Fibroblast of skin of scalp (primary cell): ENCODE measurements around the gene ZBTB20.
"Not testable (repeated sequence)": the region's sequence is repeated elsewhere in the genome, so short reads cannot be mapped to it uniquely, and the experiment has no call there.

Source experiments
- DNase-seq: peaks from one replicate; pipeline ENCODE4 v3.0.0-alpha.2; 2013

ZBTB20 gene

DNA sequence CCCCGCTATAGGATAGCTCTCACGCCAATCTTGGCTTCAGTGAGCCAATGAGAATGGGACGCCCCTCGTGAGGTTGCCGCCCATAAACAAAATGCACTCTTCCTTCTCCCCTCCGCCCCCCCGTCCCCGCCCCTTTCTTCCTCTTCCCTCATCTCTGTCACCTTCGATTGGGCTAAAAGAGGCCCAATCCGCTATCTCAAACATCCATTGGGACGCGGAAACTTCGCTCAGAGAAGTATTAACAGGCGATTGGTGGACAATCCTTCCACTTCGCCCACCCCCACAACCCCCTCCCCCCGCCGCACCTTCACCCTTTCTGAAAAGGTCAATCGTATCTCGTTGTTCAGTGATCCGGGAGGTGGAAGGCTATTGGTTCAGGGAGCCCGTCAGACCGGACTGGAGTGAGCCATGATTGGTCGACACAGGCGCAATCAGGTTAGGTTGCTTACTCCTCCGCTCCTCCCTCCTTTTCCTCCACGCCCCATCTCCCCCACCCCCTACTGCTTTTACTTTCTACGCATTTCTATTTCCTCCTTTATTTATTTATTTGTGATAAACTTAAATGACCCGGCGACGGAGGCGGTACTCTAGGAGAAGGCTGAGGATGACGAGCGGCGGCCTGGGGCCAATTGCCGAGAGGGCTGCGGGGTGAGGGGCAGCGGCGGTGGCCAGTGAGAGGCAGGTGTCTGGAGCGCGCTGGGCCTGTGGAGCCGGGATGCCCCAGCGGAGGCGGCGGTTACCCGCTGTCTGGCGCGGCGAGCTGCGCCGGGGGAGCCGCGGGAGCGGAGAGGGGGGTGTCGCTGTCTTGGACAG lies 447 bp upstream of the ZBTB20 start:
- peak; percentile 100 for DNase-seq

DNA sequence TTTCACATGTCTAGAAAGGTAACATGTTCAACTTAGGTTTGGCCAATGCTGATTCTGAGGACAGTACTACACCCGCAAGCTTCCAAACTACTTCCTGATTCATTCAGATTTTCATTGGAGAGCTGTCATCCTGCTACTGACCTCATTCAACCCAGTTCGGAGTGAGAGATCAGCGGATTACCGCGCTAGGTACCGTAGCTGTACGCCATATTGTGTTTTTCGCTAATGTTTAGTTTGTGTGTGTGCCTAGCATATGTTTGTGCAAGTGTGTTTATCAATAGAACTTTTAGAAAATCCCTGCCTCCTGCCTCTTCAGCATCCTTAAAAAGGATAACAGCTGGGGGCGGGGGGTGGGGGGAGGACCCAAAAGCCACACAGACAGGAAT lies 1.1 kb downstream of the ZBTB20 start:
- DNase-seq: peak; percentile 72

DNA sequence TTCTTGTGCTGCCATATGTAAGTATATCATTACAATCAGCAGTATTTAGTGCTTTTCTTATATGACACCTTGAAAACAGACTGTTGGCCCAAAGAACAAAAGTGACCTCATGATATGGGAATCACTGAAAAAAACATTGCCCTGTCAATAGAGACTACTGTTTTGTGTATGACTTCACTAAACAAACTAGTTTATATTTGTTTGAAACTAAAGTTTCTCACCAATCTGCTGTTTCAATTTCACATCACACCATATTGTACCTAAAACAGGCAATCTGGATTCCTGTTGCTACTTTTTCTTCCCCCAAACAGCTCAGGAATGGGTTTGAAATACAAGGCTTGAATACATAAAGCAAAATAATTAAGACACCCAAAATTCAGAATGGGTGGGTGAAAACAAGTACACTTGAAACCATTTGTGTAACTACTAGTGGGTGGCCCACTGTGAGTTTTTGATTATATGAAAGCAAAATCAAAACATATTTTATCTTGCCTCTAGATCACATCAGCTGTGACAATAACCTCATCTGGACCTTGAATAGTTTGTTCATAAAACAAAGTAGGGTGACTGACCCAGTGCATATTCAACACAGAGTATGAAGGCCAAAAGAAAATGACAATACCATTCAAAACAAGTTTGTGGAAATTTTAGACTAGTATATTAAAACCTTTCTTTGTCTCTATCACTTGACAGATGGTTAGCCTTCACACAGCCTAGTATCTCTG lies 5.9 kb downstream of the ZBTB20 start:
- no peak for DNase-seq

DNA sequence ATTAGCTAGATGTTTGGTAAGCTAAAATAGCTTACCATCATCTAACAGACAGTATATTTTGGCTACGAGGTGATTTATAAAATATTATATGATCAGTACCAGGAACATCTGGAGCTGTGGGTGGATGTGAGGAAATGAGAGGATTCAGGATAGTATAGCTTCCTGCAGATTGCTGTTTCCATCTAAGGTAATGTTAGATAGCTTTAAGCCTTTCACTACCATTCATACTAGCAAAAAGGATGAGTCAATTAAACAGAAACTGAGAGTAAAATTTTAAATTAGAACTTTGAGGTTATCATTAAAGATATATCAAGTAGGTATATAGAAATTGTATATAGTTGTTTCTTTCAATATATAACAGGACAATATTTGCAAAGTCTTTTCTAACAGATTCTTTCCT lies 8.0 kb downstream of the ZBTB20 start:
- no peak for DNase-seq

DNA sequence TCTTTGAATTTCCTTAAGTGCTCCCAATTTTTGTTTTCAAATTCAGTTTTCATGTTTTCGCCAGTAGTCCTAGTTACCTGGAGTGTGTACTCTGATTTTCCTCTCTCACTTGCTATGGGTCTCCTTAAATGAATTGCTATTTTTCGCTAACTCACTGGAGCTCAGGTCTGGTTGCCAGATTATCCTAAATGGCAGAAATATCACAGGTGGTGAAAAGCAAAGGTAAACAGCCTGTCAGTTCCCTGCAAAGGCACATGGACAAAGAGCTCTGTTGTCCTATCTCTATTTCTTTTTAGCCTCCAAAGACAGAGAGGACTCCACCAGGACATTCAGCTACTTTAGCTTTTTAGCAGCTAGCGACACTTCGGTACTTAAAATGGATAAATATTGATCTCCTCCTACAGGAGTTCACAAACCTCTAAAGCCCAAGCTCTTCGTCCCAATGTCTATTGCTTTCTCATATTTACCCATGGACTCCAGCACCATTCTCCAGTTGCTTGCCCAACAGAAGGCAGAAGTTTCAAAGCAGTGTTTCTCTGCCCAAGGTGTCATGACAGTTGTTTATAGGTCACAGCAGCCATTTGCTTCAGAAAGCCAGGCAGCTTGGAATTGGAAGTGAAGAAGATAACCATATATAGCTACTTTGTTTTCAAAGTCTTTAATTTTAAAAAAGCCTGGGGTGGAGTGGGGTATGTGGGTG lies 12.3 kb downstream of the ZBTB20 start:
- no peak for DNase-seq

DNA sequence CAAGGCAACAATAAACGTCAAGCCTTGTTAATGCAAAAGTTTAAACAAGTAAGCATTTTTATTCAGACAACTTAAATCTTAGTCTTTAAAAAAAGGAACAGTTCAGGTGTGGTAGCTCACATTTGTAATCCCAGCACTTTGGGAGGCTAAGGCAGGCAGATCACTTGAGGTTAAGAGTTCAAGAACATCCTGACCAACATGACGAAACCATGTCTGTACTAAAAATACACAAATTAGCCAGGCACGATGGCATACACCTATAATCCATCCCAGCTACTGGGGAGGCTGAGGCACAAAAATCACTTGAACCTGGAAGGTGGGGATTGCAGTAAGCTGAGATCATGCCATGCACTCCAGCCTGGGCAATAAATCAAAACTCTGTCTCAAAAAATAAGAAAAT lies 19.9 kb downstream of the ZBTB20 start:
- no peak for DNase-seq

DNA sequence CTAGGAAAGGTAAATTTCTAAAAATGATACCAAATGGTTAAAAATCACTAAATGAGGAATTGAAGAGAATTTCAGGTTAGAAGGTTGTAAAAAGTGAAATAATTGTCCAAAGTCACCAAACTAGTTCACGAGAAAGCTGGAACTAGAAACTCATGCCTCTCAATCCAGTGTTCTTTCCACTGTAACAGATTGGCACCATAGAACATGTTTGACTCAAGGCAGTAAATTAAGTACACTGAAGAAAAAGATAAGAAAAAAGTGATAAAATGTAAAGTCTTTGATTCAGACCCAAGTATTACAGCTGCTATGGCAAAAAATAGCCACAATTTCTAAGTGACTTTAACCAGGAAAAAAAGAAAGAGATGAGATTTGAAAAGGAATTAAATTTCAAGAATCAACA lies 26.5 kb downstream of the ZBTB20 start:
- DNase-seq: no peak

DNA sequence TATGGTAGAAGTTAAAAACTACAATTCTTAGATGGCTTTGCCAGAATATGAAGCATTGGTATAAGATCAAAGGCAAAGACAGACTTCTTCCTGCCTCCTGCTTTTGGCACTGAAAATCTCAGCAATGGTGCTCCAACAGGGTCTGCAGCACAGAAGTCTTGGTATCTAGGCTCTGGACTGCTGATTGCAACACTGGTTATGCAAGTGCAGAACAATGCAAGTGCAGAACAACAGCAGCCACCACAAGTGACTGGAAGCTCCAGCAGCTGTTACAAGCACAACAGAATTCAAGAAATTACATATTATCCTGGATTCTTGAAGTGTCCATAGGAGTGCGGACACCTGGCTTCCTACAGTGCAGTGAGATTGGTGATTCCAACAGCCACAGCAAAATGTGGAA lies 33.7 kb downstream of the ZBTB20 start:
- DNase-seq: peak; percentile 12

DNA sequence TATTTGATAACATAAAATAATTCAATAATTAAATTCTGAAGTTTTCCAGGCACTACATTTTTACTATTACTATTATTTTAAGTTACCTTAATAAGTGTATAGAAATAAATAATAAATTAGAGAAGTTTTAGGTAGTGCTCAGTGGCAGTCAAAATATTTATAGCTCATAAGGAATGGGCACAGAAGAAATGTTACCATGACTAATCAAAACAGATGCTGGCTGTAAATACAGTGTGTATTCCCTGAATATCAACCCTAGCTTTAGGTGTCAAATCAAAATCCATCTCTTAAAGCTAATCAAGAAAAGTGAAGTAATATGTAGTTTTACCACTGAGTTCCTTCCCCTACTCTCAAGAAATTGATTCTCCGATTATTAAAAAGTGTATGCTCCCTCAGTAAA lies 35.5 kb downstream of the ZBTB20 start:
- no peak for DNase-seq

DNA sequence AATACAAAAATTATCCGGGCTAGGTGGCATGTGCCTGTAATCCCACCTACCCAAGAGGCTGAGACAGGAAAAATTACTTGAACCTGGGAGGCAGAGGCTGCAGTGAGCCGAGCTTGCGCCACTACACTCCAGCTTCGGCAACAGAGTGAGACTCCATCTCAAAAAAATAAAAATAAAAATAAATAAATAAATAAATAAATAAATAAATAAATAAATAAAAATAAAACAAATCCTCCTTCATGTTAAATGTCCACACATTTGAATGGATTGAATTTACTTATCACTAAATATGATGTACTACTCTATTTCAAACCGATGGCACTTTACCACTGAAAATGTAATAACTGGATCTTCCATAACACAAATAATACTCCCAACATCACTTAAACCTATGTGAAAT lies 36.3 kb downstream of the ZBTB20 start:
- no peak for DNase-seq

DNA sequence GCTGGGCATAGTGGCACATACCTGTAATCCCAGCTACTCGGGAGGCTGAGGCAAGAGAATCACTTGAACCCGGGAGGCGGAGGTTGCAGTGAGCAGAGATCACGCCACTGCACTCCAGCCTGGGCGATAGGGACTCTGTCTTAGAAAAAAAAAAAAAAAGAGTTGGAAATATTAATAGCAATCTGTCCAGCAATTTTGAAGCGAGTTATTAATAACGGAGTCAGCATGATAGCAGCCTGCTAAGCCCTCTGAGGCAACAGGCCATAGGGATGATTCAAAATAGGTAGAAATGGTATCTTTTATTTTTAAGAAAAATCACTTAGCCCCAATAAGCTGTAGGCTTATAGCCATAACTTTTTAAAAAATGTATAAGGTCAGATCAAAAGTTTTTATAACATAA lies 37.0 kb downstream of the ZBTB20 start:
- DNase-seq: not testable (repeated sequence)

DNA sequence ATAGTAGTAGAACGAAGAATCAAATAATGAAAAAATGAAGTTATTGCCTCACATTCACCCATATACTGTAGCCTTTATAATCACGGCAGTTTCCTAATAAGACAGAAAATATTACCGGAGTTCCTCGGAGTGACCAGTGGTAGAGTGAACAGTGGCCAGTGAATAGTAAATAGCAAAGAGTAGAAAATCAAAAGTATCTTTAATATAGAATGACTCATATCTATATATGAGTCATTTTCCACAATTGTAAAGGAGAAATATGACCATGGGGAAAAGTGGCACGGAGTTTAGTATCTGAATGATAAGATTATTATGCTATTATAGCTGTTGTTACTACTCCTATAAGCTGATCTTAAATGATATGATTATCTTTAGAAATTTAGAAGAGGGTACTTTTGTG lies 38.5 kb downstream of the ZBTB20 start:
- no peak for DNase-seq

DNA sequence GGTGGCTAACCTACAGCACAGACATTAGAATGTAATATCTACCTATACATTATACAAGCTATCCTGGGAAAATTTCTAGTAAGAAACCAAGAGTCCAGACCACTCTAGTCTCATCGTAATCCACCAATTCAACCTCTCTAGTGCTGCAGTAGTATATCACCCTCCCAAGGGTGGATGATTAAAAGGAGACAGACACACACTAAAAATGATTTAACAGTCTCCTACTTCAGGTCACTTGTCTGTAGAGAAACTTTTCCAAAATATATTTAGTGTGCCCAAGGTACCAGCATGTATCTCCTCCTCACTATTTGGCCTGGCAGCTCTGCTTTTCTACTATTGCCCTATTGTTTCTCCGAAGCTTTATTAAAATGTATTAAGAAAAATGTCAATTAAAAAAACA lies 45.0 kb downstream of the ZBTB20 start:
- DNase-seq: no peak

DNA sequence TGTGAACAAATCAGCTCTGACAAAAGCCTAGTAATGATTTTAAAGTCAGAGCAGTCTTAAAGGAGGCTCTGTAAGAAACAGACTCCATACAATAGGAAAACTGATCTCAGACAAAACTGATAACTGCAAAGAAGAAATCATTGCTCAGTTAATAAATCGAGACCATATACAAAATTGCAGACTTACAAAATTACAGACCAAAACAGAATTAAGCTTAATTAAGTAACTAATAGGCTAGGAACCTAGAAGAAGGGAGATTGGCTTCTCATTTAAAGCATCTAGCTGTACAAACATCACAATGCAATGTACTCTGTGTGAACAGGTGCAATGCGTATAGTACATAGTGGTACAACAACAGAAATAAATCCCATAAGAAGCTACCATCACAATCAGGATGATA lies 46.3 kb downstream of the ZBTB20 start:
- DNase-seq: no peak

DNA sequence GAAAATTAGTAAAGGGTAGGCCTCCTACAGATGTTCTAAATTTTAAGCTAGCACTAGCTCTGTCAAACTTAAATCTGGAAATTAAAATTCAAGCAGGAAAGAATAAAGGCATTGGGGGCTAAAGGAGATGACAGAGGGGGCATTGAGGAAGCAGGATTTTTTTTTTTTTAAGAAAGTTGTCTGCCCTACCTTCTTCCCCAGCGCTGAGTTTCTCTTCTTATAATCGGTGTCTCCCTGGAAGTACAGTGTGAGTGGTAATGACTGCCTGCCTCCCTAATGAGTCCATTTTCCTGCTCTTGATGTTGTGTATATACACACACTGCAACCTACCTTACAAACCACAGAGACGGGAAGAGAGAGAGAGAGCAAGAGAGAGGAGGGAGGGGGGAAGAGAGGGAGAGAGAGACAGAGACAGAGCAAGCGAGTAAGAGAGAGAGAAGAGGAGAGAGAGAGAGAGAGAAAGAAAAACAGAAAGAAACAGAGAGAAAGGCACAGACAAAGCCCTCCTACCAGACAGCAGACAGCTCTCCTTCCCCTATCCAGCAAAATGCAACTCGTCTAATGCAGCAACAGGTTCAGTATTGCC lies 47.0 kb downstream of the ZBTB20 start:
- DNase-seq: peak; percentile 40

DNA sequence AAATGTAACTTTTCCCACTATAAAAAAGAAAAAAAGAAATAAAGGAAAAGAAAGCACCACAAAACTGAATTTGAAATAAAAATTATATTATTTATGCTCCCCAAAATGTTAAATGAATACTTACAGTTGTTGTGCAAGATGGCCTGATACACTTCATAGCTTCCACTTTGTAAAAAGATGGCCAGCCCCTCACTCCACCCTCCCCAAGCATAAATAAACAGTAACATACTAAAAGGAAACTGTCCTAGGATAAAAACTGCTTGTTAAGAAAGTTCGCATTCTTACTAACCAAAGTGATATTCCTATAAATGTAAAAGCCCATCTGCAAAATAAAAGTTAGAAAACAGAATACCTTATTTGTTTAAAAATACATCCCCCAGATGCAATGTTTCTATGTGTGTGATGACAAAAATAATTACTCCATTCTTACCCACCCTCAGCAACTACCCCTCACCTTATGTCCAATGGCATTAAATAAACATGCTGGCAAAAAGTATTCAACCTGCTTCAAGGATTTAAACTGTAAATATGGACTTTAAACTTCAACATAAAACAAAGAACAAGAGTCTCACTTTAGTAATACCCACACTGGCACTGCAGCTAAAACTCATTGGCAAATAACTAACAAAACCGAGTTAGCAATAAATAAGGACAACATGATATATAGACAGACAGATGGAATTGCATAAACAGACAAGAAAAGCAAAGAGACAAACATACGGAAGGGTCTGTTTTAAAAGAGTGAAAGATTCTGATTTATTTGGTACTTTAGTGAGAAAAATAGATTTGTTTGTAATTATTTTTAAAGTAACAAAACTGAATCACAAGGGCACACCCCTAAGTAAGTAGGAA lies 47.7 kb downstream of the ZBTB20 start:
- no peak for DNase-seq

DNA sequence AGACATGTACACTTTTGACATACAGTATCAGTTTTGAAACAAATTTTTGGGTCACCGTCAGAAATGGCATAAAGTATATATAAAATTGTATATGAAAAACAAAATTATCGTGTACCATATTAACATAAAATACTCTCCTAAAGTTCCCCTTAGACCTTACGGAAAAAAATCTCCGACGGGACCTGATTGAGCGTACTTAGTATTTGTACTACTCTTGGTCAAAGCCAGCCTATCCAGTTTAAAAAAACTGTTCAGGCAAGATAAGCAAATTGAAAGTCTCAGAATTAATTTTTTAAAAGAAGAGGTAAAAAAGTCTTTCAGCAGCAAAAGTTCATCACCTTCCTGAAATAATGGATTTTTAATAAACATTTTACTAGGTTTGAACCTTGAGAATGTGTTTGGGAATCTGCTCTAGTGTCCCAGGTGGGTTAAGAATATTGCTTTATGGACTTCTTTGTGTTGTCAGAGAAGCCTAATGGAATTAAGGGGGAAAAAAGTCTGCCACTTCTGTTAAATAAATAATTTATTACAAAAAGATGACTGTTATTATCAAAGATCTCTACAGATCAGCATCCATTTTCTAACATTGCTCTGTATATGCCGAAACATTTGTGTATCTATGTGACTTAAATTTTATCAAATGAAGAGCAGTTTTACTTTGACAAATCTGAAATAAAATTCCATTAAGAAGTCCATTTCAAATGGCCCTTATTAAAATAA lies 48.6 kb downstream of the ZBTB20 start:
- no peak for DNase-seq

DNA sequence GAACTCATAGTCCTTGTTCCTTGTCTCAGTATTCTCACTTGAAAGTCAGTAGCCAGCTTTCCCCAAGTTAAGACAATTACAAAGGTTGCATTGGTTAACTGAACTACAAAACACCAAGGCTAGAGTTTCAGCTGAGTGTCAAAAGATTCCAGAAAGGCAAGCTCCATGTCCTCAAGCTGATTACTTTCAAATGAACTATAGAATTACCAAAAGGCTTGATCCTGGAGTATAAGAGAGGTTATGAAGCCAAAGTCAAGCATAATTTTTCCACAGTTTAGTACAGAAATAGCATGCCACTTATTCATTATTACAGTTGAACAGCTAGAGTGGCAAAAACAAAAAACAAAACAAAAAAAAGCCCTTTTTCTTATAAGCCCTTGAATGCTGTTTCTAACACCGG lies 51.9 kb downstream of the ZBTB20 start:
- DNase-seq: no peak

DNA sequence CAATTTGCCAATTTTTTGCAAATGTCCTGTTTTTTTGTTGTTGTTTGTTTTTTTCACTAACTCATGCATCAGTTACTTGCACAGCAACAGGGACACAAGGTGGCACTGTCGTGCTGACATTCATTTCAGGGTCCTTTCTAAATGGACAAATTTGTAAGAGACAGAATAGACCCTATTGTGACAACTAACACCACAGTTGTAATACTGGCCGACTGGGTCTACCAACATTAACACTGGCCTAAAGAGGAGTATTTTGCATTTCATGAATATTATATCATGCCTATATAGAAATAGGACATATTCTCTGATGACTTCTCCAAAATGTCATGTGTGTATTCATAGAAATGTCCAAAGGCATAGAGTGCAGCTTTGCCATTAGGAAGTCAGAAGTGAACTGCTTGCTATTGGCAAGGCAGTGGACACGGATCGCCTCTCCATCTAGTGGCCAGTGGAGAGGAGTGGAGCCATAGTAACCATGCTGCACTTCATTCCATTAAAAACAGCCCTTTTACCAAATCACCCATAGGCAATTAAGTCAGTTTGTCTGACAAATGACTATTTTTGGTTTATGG lies 54.8 kb downstream of the ZBTB20 start:
- peak; percentile 60 for DNase-seq

DNA sequence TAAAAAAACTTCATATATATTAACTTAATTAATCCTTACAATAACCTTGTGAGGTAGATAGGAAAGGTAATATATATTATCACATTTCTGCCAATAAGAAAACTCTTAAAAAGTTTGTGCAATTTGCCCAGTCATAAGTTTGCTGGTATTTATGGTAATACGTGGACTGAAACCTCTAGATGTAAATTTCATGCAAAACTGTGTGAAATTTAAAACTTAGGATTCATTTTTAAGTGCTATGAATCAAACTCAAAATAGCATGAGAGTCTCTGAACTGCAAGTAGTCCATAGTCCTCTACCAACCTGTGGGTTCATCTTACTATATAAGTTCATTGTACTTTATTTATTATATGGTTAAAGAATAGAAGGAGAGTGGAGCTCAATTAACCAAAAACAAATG lies 56.4 kb downstream of the ZBTB20 start:
- DNase-seq: no peak

DNA sequence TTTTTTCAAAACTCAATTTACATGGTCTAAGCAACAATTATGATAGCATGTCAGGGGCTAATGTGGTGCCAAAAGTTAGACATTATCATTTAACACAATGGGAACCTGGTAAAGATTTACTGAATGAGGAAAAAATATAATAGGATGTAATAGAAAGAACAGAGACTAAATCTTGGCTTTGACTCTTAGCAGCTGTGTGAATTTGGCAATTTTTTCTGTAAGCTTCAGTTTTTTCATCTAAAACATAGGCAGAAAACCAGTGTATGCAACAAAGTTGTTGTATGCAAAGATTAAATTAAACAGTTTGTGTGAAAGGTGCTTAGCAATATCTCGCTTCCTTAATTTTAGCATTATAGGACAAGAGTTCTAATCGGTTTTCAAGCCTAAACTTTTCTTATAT lies 57.6 kb downstream of the ZBTB20 start:
- no peak for DNase-seq
